ENCODE measurements around the gene LIMK1. TPM values are rescaled to one million over a fixed set of nuclear protein-coding genes. Genes with fewer than 3 reads are reported as not detected.

Gene LIMK1
- total and polyA plus RNA-seq, 2 donors (not counting 3 experiments of a cell fraction or from before 2014, with no cell fraction given), result 52.9 to 54.5 TPM

- Histone ChIP-seq H3K4me3 (replicated peaks in 1 of 3; ENCODE audit: insufficient read depth in 1 of 3, low read depth in 1 of 3, low read length in 3 of 3) (no peak overlapping the region), H3K4me1 (ENCODE audit: control insufficient read depth, extremely low read depth, insufficient read depth, low read length) (peaks cover 4% of the 10 kb centered on the region), H3K79me2 (ENCODE audit: control insufficient read depth, insufficient read depth, low read length) (no peaks in the 10 kb centered on the region), H3K9me1 (replicated peaks; ENCODE audit: control insufficient read depth, extremely low read depth, insufficient read depth, low read length) (no peaks in the 10 kb centered on the region), H4K20me1 (replicated peaks; ENCODE audit: control insufficient read depth, extremely low read depth, insufficient read depth, low read length) (no peaks in the 10 kb centered on the region), H2AFZ (ENCODE audit: low read depth, low read length) (no peak overlapping the region), H3K27me3 (ENCODE audit: control insufficient read depth in 2 of 2, insufficient read depth in 2 of 2, low read length in 2 of 2) (peaks cover 0 to 3% of the 10 kb centered on the region in 2 experiments), H3K27ac (ENCODE audit: insufficient read depth, low read depth, low read length) (no peak overlapping the region), H3K4me2 (ENCODE audit: insufficient read depth, low read length) (no peak overlapping the region), H3K36me3 (ENCODE audit: control insufficient read depth in 2 of 2, extremely low read depth in 1 of 2, insufficient read depth in 2 of 2, low read length in 2 of 2) (no peaks in the 10 kb centered on the region), H3K9me3 (replicated peaks; ENCODE audit: control insufficient read depth, insufficient read depth, low read length) (no peaks in the 10 kb centered on the region), H3K9ac (replicated peaks; ENCODE audit: extremely low read depth, insufficient read depth, low read length) (no peak overlapping the region)
- POLR2A ChIA-PET, result interaction anchor here (0.6 kb wide), 1 partner anchor 1529 kb away, joined by 8 read pairs; no protein-coding TSS in a partner anchor
- TF ChIP-seq FOS (IDR thresholded peaks at IDR 0.05; ENCODE audit: borderline replicate concordance, insufficient read depth, low read length), result no peak
- TF ChIP-seq EZH2 (IDR thresholded peaks at IDR 0.05; ENCODE audit: borderline replicate concordance, low read depth, low read length, severe bottlenecking), result no peak
- TF ChIP-seq MYC (IDR thresholded peaks at IDR 0.05; ENCODE audit: low read depth, low read length), result no peak
- no peak for TF ChIP-seq POLR2AphosphoS5 (IDR thresholded peaks at IDR 0.05; ENCODE audit: insufficient read depth, low read depth, low read length)
- TF ChIP-seq MAX (IDR thresholded peaks at IDR 0.05; ENCODE audit: insufficient read depth, insufficient read length), result no peak
- TF ChIP-seq GATA2 (IDR thresholded peaks at IDR 0.05; ENCODE audit: insufficient read depth, insufficient read length, low read depth, low read length), result no peak
- intact Hi-C loops (cut with micrococcal nuclease) (no loop called here), dilution Hi-C loops (cut with MboI; ENCODE audit: extremely low pct_ligation_motif_present, low sequenced_read_pairs) (no loop called here)
- no peak for FAIRE-seq
- BruUV-seq (replicated peaks), result no TSS peak
- CTCF ChIA-PET, result interaction anchor here (0.7 to 1.9 kb wide), 2 partner anchors 33 to 48 kb away, joined by 3 to 10 read pairs; no protein-coding TSS in a partner anchor
- no peak for DNase-seq (ENCODE audit: low read depth, low spot score)
Measured at GRCh38 chr7:74059681-74060588, 23.7 kb upstream of the LIMK1 start.
